GM21825 (cell line): ENCODE measurements around the gene CD300A.

Experiments used
- ATAC-seq: cut with Tn5 transposase; IDR thresholded peaks from one replicate; pipeline ENCODE4 v1.9.1; 2021; ENCODE audit warnings: mild to moderate bottlenecking, moderate library complexity; ENCODE audit not compliant: unreplicated experiment

The CD300A gene

DNA sequence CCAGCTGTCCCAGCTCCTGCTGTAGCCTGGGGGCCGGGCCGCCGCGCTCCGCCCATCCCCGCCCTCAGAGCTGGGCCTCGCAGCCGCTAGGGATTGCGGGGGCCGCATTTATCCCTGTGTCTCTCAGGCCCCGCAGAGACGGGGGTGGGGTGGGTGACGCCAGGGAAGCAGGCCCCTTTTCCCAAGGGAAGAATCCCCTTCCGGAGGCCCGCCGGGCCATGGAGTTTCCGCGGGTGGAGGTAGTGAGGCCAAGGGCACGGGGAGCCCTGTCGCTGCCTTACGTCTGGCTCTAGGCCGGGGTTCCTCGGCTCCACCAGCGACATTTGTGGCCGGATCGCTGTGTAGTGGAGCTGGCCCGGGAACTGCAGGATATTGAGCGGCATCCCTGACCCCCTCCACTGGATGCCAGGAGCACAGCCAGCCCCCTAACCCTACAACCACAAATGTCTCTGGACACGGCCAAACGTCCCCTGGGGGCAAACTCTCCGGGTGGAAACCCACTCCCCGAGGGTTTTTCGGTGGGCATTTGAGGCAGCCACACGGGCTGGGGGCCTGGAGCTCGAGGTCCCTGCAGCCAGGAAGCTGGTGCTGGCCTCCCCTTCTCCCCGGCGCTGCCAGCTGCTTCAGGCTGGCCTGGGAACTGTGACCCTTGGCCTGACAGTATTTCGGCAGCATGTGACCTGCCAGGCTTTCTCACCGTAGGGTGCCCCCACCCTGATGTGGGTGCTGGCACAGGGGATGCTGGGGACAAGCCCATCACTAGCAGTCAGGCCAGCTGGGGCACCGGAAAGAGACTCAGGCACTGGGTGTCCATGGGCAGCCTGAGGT is 12.0 kb upstream of the CD300A start:
- peak; percentile 85 for ATAC-seq

- no peak for ATAC-seq
Measured at GRCh38 chr17:74455025-74455545, 11.3 kb upstream of the CD300A start.

DNA sequence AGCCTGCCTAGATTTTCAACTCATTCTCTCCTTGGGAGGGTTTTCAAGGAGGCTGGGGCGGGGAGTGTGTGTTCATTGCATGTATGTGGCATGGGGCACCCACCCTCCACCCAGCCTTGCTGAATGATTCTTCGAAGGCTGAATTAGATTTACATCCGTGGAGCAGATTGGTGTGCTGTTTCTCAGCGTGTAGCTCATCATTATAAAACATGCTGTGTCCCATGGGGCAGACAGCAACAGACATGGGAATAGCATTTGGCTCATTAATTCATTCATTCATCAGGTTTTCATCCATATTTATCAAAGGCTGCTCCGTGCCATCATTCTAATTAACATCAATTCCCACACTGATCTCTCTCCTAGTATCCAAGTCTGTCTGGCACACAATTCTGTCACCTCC is 10.6 kb upstream of the CD300A start:
- ATAC-seq, result no peak

GRCh38 chr17:74457146-74457819 is 9.2 kb upstream of the CD300A start:
- no peak for ATAC-seq

DNA sequence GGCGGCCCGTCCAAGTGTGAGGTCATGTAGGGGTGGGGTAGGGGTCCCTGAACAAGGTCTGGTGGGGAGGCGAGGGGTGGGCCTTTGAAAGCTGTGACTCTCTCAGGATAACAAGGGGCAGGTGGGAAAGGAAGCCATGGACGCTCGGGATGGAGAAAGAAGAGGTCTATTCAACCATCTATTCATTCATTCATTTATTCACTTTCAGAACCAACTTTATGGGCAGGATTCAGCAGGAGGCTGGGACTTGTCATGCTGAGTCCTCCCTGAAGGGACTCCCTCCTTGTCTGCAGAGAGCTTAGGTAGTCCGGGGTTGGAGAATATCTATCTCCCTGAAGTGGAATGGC is 8.6 kb upstream of the CD300A start:
- ATAC-seq, result no peak

DNA sequence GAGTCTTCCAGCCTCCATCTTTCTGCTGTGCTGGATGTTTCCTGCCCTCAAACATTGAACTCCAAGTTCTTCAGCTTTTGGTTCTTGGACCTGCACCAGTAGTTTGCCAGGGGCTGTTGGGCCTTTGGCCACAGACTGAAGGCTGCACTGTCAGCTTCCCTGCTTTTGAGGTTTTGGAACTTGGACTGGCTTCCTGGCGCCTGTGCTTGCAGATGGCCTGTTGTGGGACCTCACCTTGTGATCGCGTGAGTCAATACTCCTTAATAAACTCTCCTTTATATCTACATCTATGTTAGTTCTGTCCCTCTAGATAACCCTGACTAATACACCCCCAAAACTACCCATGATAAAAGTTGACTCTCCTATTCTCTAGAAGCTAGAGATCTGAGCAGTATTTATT is 7.6 kb upstream of the CD300A start:
- ATAC-seq, result no peak

- no peak for ATAC-seq
Measured at GRCh38 chr17:74459622-74460021, 6.8 kb upstream of the CD300A start.

GRCh38 chr17:74460241-74460640 is 6.2 kb upstream of the CD300A start:
- ATAC-seq, result no peak

DNA sequence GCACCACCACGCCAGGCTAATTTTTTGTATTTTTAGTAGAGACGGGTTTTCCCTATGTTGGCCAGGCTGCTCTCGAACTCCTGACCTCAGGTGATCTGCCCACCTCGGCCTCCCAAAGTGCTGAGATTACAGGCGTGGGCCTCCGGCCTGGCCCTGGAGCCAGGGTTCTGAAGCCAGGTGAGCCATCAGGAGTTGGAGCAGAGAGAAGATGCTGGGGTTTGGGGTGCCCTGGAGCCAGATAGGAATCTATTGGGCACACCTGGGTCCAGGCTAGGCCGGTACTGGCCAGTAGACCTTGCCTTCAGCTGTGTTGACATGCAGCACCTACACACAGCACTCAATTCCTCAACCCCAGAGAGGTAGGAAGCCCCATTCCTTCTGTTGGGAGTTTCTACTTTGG is 5.4 kb upstream of the CD300A start:
- ATAC-seq, result no peak

DNA sequence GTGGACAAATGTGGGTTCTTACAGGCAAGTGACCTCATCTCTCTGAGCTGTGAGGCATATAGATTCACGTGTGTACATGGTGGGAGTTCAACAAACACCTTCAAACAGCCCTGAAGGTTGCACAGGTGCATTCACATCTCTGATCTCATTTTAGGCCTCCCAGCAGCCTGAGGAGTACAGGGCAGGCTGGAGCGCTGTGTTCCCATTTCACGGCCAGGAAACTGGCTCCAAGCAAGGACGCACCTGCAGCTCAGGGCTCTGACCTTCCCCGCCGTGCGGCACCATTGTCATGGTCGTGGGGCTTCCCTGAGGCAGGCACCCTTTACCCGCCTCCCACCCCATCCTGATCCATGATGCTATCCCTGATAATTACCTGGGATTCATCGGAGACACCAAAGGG is 4.8 kb upstream of the CD300A start:
- no peak for ATAC-seq

DNA sequence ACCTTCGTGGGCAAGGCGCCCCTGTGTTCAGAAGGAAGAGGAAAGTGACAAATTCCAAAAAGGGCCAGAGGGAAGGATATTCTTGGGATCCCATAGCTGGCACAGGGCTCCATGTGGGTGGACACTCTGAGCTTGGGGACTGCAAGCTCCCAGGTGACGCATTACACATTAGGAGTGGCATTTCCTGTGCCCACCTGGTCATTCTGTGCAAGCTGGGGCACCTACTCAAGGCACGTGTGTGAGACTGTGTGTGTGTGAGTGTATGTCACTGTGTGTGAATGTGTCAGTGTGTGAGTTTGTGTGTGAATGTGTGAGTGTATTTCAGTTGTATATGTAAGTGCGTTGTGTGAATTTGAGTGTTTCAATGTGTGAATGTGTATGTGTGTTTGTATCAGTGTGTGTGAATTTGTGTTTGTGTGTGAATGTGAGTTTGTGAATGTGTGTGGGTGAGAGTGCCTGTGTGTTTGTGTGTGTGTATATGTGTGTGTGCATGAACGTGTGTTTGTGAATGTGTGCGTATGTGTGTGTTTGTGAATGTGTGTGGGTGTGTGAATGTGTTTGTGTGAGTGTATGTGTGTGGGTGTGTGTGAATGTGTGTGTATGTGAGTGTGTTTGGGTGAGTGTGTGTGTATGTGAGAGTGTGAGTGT is 1.6 kb upstream of the CD300A start:
- ATAC-seq, result no peak

DNA sequence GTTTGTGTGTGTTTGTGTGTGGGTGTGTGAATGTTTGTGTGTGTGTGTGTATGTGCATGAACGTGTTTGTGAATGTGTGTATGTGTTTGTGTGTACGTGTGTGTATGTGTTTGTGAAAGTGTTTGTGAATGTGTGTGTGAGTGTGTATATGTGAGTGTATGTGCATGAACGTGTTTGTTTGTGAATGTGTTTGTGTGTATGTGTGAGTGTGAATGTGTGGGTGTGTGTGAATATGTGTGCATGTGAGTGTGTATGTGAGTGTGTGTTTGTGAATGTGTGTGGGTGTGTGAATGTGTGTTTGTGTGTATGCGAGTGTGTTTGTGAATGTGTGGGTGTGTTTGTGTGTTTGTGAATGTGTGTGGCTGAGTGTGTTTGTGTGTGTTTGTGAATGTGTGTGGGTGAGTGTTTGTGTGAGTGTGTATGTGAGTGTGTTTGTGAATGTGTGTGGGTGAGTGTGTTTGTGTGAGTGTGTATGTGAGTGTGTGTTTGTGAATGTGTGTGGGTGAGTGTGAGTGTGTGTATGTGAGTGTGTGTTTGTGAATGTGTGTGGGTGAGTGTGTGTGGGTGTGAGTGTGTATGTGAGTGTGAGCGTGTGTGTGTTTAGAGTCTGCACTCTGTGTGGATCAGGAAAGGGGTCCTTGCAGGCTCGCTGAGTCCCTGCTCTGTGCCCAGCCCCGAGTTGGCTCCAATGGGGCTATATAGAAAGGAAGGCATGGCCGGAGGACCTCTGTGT is 890 bp upstream of the CD300A start:
- no peak for ATAC-seq

DNA sequence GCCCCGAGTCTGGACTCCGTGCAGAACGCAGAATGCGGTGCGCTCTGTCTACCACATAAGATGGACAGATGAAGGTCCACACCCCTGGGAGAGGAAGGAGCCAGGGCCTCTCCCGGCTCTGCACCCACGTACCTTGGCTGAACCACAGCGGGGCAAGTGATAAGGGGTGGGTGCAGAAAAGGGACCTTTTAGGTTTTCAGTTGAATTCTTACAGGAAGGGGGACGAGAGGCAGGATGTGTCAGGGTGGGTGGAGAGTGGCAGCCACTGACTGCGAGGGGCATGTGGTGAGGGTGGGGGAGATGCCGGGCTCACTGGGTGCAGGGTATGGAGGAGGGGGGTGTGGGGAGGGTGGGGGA is 372 bp downstream of the CD300A start:
- no peak for ATAC-seq

GRCh38 chr17:74467221-74467951 is 952 bp downstream of the CD300A start:
- ATAC-seq, result peak; percentile 45

DNA sequence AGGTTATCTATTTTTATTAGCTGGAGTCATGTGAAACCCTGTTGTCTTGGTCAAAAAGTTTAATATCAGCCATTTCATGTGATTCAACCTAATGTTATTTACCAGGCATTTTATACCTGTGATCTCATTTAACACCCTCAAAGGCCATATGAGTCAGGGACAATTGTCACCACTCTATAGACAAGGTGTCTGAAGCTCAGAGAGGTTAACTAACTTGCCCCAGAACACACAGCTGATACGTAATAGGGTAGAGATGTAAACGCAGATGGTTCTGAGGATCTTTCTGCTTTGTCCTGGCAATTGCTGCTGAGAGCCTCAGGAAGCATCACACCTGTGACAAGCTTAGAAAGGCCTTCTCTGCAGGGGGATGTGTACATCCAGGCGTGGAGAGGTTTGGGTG is 4.9 kb downstream of the CD300A start:
- no peak for ATAC-seq

- no peak for ATAC-seq
Measured at GRCh38 chr17:74472890-74473289, 6.5 kb downstream of the CD300A start.

- ATAC-seq, result no peak
Measured at GRCh38 chr17:74473294-74473693, 6.9 kb downstream of the CD300A start.

GRCh38 chr17:74474043-74474792 is 7.8 kb downstream of the CD300A start:
- ATAC-seq, result no peak

DNA sequence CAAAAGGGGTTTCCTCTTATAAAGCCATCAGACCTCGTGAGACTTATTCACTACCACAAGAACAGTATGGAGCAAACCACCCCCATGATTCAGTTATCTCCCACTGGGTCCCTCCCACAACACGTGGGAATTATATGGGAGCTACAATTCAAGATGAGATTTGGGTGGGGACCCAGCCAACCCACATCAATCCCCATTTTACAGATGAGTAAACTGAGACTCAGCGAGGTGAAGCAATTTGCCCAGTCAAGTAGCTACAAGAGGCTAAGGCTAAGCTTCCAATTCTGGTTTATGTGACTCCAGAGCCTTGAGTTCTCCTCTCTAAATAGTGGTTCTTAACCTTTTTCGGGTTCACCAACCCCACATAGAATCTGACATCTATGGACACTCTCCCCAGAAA is 8.8 kb downstream of the CD300A start:
- ATAC-seq, result no peak

- no peak for ATAC-seq
Measured at GRCh38 chr17:74477411-74477810, 11.0 kb downstream of the CD300A start.
